Gastrocnemius medialis (tissue), 4 donors: ENCODE results near the gene SSTR5. TPM values are rescaled to one million over a fixed set of nuclear protein-coding genes. Genes with fewer than 3 reads are reported as not detected.

Source experiments
- ATAC-seq, 2 donors: fragments of 150-250 bp; one replicate each; pipeline ENCODE4 v1.9.1; 2016
- DNase-seq, 2 donors: peaks; one replicate each; pipeline ENCODE4 v3.0.0-alpha.2; 2019
- H3K27ac ChIP-seq, 4 donors: fragments of 200-600 bp; sonication (generic); 1 replicate in 1 of 4; 2 replicates in 3 of 4; pipeline ENCODE4 v1.5.1; 2016 to 2018; ENCODE audit warnings: mild to moderate bottlenecking in 2 of 4, moderate library complexity in 1 of 4
- H3K27me3 ChIP-seq, 3 donors: fragments of 200-600 bp; sonication (generic) in 2 of 3; 1 replicate in 1 of 3; 2 replicates in 2 of 3; pipeline versions ENCODE4 v1.5.1 to v1.6.0; 2016 to 2019; ENCODE audit warnings: mild to moderate bottlenecking in 1 of 3, moderate library complexity in 1 of 3
- H3K36me3 ChIP-seq, 2 donors: fragments of 200-600 bp; sonication (generic) in 1 of 2; one replicate each; pipeline ENCODE4 v1.5.1; 2017 to 2018
- H3K4me1 ChIP-seq, 2 donors: fragments of 200-600 bp; sonication (generic) in 1 of 2; one replicate each; pipeline ENCODE4 v1.5.1; 2016 to 2017; ENCODE audit warnings: mild to moderate bottlenecking in 2 of 2
- H3K4me3 ChIP-seq, 4 donors: fragments of 200-600 bp; sonication (generic) in 3 of 4; 1 replicate in 1 of 4; 2 replicates in 3 of 4; pipeline ENCODE4 v1.5.1; 2016 to 2019; ENCODE audit warnings: mild to moderate bottlenecking in 2 of 4
- H3K9me3 ChIP-seq, 3 donors: fragments of 200-600 bp; sonication (generic) in 2 of 3; 1 replicate in 1 of 3; 2 replicates in 2 of 3; pipeline ENCODE4 v1.5.1; 2016 to 2019
- CTCF ChIP-seq, 5 experiments: fragments of 450-650 bp in 3 of 5; fragments of 200-600 bp in 2 of 5; sonication (generic) in 2 of 5; IDR thresholded peaks in 4 of 5; conservative IDR thresholded peaks in 1 of 5; 1 replicate in 4 of 5; 2 replicates in 1 of 5; pipeline ENCODE4 v1.5.1; 2016 to 2019; ENCODE audit warnings: antibody characterized with exemption in 5 of 5, mild to moderate bottlenecking in 3 of 5, moderate library complexity in 3 of 5
- POLR2A ChIP-seq, 2 donors: fragments of 450-650 bp; IDR thresholded peaks; one replicate each; pipeline ENCODE4 v1.6.1; 2017; ENCODE audit warnings: antibody characterized with exemption in 2 of 2, mild to moderate bottlenecking in 2 of 2, moderate library complexity in 2 of 2
- in situ Hi-C, 4 donors: fragments of 200-750 bp; cut with MboI; loops; one replicate each; pipeline versions ENCODE4 v1.15.0 to v1.8.0; 2017; ENCODE audit warnings: low sequenced_read_pairs in 4 of 4
- intact Hi-C: fragments of 100-400 bp; cut with DNase I; formaldehyde crosslinking; loops from one replicate; pipeline ENCODE4 v1.15.1; 2023; ENCODE audit warnings: low total_unique reads
- total RNA-seq, 4 donors: library from RNA; depleted of rRNA; stranded (reverse); fragments of >200 nt; gene quantifications; one replicate each; pipeline versions ENCODE4 v1.1.0 to v1.2.3, GENCODE V29; 2016

SSTR5 gene
- total RNA-seq, 4 donors from 2014 or later = 0.24 to 1.3 (median 0.33) TPM; not detected in 1

GRCh38 chr16:1026784-1027500, 45.6 kb upstream of the SSTR5 start:
- H3K27me3 ChIP-seq = peaks cover 30 to 49% (median 33%) of the 10 kb centered on the region in 3 donors
- no peak overlapping the region for H3K27ac ChIP-seq
- no peak for TF ChIP-seq CTCF (IDR thresholded peaks at IDR 0.05 in 4 of 5, conservative IDR thresholded peaks at IDR 0.05 in 1 of 5)
- no peak for TF ChIP-seq POLR2A (IDR thresholded peaks at IDR 0.05)
- no peak overlapping the region for H3K4me3 ChIP-seq
- ATAC-seq = no peak
- in situ Hi-C loops = no loop called here
- no peaks in the 10 kb centered on the region for H3K4me1 ChIP-seq
- H3K36me3 ChIP-seq = no peaks in the 10 kb centered on the region
- no peak for DNase-seq
- H3K9me3 ChIP-seq = no peaks in the 10 kb centered on the region
- intact Hi-C loops = no loop called here

- in situ Hi-C loops (no loop called here), intact Hi-C loops (no loop called here)
- H3K4me3 ChIP-seq = no peak overlapping the region
- no peaks in the 10 kb centered on the region for H3K4me1 ChIP-seq
- no peak overlapping the region for H3K27ac ChIP-seq
- H3K27me3 ChIP-seq = peaks cover 27 to 44% (median 28%) of the 10 kb centered on the region in 3 donors
- no peak for DNase-seq
- TF ChIP-seq POLR2A (IDR thresholded peaks at IDR 0.05) = no peak
- no peak for TF ChIP-seq CTCF (IDR thresholded peaks at IDR 0.05 in 4 of 5, conservative IDR thresholded peaks at IDR 0.05 in 1 of 5)
- no peaks in the 10 kb centered on the region for H3K9me3 ChIP-seq
- ATAC-seq = no peak
- no peaks in the 10 kb centered on the region for H3K36me3 ChIP-seq
Measured at GRCh38 chr16:1027501-1027815, 45.1 kb upstream of the SSTR5 start.

GRCh38 chr16:1028056-1028455, 44.5 kb upstream of the SSTR5 start:
- Histone ChIP-seq H3K4me1 (no peaks in the 10 kb centered on the region), H3K27me3 (peaks cover 23 to 38% (median 28%) of the 10 kb centered on the region in 3 donors), H3K36me3 (no peaks in the 10 kb centered on the region), H3K4me3 (no peak overlapping the region), H3K9me3 (no peaks in the 10 kb centered on the region), H3K27ac (no peak overlapping the region)
- intact Hi-C loops (no loop called here), in situ Hi-C loops (no loop called here)
- ATAC-seq = no peak
- TF ChIP-seq POLR2A (IDR thresholded peaks at IDR 0.05) (no peak), CTCF (IDR thresholded peaks at IDR 0.05 in 4 of 5, conservative IDR thresholded peaks at IDR 0.05 in 1 of 5) (no peak)
- no peak for DNase-seq

GRCh38 chr16:1028524-1029258, 43.9 kb upstream of the SSTR5 start:
- Histone ChIP-seq H3K4me3 (no peak overlapping the region), H3K27me3 (peaks cover 20 to 32% (median 28%) of the 10 kb centered on the region in 3 donors), H3K9me3 (no peaks in the 10 kb centered on the region), H3K36me3 (no peaks in the 10 kb centered on the region), H3K4me1 (no peaks in the 10 kb centered on the region), H3K27ac (no peak overlapping the region)
- in situ Hi-C loops (no loop called here), intact Hi-C loops (no loop called here)
- TF ChIP-seq POLR2A (IDR thresholded peaks at IDR 0.05) = no peak
- TF ChIP-seq CTCF (IDR thresholded peaks at IDR 0.05 in 4 of 5, conservative IDR thresholded peaks at IDR 0.05 in 1 of 5) = no peak
- ATAC-seq = no peak
- DNase-seq = no peak
